Stimulated activated CD8-positive, alpha-beta memory T cell treated with anti-CD3 and anti-CD28 coated beads, Interleukin-7, amount 100 ng/mL, for 24 hours (primary cell): ENCODE measurements around the gene KLHDC1.
"Not testable (repeated sequence)": the region's sequence is repeated elsewhere in the genome, so short reads cannot be mapped to it uniquely, and the experiment has no call there.

ENCODE experiments used
- DNase-seq: peaks from one replicate; pipeline ENCODE4 v3.0.0-alpha.2; 2020; ENCODE audit warnings: low read depth

The KLHDC1 gene

DNA sequence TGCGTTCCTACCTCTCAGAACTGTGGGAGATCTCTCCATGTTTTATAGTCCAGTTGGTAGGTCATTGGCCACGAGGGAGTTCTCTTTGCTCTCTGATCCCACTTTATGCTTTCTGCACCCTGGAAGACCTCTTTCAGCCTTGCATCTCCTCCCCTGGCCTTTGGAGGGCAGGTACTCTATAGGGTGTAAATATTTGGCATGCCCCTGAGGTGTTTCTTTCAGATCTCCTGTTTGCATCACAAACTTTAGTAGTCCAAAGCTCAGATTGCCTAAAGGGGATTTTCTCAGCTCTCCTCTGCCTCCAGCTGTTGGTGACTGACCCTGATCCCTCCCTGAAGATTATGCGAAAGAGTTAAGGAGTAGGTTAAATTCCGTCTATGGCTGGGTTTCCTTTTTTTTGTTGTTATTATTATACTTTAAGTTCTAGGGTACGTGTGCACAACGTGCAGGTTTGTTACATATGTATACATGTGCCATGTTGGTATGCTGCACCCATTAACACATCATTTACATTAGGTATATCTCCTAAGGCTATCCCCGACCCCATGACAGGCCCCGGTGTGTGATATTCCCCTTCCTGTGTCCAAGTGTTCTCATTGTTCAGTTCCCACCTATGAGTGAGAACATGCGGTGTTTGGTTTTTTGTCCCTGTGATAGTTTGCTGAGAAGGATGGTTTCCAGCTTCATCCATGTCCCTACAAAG is 29.0 kb downstream of the KLHDC1 start:
- not testable (repeated sequence) for DNase-seq

DNA sequence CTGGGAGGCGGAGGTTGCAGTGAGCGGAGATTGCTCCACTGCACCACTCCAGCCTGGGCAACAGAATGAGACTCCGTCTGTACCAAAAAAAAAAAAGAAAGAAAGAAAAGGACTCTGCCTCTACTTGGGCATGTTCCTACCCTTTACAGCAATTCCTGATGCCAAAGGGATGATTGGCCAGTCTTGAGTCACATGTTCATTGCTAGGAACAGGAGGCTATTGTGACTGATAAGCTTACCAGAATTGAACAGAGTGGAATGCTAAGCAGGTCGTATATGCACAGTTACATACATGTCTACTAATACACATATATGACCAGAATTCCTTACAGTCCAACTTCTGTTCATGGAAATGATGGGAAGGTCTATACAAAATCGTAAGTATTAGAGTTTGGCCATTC is 34.3 kb downstream of the KLHDC1 start:
- no peak for DNase-seq

DNA sequence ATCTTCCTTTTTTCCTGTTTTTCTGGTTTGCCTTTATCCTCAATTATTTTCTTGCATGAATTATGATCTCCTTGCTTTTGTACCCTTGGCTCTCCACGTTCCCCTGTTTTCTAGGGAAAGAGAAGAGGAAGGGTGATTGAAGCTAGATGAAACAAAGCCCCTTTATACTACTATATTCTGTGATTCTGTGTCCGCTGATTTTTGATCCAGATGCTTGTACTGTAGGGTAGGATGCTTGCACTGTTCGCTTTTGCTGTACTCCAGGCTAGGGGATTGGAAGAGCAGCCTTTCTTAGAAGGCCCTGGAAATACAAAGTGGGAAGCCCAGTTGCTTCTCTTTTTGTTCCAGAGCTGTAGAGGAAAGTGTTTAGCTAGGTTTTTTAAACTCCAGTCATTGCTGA is 40.0 kb downstream of the KLHDC1 start:
- DNase-seq = no peak

DNA sequence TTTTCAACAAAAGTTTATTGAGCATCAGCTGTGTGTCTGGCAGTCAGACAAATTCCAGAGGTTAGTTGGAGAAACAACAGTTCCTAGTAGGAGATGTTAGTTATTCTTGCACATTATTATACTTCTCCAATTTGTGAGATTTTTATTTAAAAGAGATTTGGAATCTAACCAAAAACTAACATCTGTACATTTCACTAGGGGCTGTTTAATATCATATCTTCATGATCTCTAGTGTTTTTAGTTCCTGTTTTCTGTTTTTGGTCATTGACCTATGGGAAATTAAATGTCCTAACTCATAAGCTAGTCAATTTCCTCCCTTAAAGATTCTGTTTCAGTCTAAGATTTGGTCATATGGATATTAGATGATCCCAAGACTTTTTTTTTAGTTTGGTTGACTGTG is 40.9 kb downstream of the KLHDC1 start:
- DNase-seq = no peak

DNA sequence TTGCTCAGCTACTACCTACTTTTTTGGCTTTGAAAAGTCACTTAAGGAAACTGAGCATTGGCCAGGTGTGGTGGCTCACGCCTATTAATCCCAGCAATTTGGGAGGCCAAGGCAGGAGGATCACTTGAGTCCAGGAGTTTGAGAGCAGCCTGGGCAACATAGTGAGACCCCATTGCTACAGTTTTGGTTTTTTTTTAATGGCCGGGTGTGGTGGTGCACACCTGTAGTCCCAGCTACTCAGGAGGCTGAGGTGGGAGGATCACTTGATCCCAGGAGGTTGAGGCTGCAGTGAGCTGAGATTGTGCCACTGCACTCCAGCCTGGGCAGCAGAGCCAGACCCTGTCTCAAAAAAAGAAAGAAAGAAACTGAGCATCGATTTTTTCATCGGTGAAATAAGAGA is 42.7 kb downstream of the KLHDC1 start:
- not testable (repeated sequence) for DNase-seq

DNA sequence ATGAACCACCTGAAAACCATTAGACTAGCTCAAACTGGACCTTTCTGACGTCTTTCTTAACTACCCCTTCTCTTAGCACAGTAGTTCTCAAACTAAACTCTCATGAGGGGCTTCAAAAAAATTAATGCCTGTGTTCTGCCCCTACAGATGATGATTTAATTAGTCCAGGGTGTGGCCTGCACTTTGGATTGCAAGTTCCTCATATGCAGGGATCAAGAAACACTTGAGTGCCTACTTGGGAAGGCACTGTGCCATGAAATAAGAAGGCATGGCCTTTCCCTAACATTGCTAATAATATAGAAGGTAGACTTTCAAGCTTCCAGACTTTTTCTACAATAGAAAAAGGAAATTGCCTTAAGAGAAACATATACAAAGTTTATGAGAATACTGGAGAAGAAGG is 52.3 kb downstream of the KLHDC1 start:
- DNase-seq = no peak

DNA sequence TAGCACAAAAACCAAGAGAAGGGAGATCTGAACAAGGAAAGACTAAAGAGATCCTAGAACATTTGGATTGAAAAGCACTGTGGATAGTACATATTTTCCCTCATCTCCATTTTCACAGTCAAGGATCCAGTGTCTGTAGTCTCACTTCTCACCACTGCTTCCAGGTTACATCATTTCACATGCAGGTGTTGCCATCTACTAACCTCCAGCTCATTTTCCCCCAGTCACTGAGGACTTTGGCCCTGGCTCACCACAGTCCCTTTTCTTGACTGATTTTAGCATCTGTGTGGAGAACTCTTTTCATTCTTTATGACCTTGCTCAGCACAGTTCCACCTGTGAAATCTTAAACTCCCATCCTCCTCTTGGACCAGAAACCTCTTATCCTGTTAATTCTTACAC is 53.6 kb downstream of the KLHDC1 start:
- DNase-seq = not testable (repeated sequence)

DNA sequence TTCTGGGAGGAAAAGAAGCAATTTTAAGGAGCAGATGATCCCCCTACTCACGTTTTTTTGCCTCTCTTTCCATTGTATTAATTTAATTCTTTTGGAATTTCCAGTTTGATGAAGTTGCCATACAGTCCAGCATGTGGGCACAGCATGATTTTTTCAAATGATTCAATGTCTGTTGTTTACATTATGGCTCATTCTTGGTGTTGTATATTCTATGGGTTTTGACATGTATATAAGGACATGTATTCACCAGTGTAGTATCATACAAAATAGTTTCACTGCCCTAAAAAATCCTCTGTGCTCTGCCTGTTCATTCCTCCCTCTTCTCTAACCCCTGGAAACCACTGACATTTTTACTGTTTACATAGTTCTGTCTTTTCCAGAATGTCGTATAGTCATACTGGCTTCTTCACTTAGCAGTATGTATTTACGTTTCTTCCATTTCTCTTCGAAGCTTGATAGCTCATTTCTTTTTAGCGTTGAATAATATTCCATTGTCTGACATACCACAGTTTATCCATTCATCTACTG is 61.7 kb downstream of the KLHDC1 start:
- no peak for DNase-seq

DNA sequence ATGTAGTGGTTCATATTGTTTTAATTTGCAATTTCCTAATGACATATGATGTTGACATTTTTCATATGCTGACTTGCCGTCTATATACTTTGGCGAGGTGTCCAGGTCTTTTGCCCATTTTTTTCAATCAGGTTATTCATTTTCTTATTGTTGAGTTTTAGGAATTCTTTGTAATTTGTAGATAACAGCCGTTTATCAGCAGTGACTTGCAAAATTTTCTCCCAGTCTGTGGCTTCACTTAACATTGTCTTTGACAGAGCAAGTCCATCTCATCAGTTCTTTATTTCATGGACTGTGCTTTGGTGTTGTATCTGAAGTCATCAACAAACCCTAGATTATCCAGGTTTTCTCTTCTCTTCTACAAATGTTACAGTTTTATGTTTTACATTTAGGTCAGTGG is 62.5 kb downstream of the KLHDC1 start:
- no peak for DNase-seq

DNA sequence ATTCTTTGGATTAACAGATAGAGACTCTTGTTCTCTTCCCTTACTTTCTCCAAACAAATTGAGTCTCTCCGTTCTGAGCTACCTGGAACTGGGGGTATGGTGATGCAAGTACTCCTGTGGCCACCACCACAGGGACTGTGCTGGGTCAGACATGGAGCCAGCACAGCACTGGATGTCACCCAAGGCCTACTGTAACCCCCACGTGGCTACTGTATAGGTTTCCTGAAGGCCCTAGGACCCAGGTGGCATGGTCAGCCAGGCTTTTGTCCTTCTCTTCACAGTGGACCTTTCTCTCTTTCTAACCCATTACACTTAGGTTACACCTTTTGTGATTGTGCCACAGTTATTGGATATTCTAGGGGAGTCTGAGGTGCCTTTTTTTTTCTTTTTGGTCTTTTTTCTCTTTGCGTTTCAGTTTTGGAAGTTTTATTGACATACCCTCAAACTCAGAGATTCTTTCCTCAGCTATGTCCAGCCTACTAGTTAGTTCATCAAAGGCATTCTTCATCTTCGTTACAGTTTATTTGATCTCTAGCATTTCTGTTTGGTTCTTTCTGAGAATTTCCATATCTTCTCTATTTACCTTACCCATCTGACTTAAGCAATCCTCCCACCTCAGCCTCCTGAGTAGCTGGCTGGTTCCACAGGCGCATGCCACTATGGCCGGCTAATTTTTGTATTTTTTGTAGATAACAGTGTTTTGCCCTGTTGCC is 69.1 kb downstream of the KLHDC1 start:
- DNase-seq = no peak

DNA sequence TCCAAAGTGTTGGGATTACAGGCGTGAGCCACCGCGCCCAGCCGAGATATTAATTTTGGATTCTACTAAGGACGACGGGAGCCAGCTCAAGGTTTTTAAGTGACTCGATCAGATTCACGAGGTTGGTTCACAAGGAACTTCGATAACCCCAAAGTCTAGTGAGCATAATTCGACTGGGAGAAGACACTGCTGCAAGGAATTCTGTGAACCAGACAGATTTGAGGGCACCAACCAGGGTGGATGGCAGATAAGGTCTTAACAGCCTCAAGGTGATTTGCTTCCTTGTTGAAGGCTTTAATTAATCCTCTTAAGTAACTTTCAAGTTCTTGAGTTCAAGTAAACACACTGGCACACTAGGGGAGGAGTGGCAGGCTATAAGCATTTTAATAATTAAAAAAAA is 73.9 kb downstream of the KLHDC1 start:
- DNase-seq = no peak

DNA sequence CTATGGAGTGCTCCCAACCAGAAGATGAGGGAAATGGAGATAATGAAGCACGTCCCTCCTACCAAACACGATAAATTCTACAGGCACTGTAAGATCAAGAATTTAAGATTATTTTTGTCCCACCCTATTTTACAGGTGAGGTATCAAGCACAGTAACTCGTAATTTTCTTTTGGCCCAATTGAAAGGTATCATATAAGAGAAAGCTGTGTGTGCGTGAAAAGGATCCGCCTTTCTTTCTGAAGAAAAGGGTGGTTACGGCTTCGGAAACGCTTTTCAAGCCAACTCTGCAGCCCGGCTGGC is 74.3 kb downstream of the KLHDC1 start:
- DNase-seq = no peak

DNA sequence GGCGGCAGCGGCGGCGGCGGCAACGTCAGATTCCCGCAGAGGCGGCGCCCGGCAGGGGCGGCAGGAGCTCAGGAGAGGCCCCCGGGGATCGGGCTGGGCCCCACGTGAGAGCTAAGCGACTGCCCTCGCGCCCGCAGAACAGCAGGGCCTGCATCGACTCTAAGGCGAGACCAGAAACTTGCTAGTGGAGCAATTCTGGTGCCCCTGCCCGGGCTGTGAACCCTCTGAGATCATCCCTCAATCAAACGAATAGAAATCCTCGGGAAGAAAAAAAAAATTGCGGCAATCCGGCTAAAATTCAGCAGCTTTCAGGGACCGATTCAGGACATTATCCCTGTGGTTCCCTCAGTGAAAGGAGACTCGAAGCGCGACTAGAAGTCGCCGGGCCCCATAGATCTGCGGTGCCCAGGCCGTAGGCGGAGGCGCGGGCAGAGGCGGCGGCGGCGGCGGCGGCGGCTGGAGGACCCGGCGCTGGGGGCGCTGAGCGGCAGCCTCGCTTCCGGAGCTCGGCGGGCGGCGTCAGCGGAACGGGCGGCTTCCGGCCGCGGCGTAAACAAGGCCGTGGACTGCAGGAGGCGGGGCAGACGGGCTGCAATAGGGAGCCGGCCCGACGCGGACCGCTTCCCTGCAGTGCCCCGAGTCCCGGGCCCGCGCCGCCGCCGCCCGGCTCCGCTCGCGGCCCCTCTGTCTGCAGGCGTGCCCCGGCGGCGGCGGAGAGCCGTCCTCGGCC is 74.8 kb downstream of the KLHDC1 start, which contains the start of gene KLHDC2:
Gene KLHDC2 (plus strand): TSS at position 583 of the 730 bp plus-strand sequence. CDS start 316 bp downstream, outside the sequence.
- peak; percentile 68 for DNase-seq

DNA sequence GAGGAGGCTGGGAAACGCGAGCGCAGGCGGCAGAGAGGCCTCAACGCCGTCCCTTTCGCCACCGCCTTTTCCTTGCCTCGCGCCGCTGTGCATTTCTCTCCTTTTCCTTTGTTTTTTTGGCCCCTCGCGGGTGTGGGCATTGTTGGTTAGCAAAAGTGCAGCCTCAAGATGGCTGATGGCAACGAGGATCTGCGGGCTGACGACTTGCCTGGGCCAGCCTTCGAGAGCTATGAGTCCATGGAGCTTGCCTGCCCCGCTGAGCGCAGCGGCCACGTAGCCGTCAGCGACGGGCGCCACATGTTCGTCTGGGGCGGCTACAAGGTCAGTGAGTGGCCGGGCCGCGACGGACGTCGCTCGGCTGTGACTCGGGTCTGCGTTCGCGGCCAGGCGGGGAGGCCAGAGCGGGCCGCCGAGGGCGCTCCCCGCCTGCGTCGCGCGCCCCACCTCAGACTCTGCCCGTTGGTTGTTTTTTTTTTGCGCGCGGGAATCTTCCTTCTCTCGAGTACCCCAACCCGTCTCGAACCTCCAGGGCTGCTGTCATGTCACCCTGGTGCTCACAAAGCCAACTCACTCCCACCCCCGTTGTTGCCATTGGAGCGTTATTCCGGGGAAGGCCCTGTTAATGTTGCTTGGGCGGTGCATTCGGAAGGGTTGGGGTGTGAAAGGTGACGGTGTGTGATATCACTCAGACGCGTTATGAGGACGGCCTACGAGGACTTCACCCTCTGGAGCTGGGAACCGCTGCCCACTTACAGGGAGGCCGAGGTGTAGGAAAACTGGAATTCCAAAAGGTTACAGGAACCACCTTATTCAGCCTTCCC is 75.6 kb downstream of the KLHDC1 start:
- DNase-seq = peak; percentile 43

DNA sequence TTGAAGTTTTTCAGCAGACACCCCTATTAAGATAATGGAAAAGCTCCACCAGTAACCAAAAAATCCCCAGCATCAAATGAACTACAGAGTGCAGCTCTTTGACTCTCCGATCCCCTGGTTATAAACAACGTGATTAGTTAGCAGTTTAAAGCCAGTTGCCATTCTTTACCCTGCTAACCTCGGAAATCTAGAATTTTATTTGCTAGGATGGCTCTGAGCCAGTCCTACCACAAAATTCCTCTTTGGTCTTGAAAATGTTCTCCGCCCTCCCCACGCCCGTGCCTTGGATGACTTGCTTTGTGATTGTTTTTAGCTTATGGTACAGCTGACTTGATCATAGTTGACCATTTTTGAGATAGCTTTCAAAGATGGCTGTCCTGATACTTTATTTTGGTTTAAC is 76.3 kb downstream of the KLHDC1 start:
- no peak for DNase-seq

DNA sequence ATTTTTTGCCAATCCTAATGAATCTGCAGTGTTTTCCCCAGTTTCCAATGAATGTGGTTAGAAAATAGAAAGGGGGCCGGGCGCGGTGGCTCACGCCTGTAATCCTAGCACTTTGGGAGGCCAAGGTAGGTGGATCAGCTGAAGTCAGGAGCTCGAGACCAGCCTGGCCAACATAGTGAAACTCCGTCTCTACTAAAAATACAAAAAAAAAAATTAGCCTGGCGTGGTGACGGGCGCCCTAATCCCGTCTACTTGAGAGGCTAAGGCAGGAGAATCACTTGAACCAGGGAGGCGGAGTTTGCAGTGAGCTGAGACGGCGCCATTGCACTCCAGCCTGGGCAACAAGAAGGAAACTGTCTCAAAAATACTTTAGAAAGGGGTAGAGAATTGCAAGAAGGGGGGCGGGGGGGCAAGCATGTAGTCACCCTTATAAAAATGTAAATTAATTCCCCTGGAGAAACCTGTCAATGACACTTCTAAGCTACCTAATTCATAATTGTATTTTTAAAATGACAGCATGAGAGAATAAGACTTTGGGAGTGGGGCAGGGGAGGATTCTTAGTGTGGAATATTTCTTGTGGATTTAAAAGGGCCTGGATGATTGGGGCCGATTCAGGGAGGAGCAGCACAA is 76.8 kb downstream of the KLHDC1 start:
- DNase-seq = no peak

DNA sequence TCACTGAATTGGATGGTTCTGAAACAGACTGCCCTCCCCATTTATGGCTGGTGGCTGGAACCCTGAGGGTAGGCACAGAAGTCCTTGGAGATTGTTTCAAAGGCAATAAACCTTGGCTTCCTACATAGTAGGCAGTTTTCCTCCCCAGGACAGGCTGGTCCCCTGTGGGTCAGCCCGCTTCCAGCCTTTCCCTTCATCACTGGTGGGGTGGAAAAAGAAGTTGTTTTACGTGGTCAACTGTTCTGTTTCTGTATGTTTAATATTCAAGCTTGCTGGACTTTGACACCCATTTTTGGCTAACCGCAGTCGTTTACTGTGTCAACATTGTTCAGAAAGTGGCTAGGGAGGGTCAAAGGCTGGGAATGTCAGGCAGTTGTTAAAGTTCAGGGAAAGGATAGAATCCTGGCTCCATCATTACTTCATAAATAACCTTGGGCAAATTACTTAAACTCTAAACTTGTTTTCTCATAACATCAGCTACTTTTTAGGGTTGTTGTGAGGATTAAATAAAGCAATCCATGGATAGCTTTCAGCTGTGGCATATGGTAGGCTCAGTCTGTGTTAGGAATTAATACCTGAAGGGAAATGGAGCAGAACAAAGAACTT is 77.4 kb downstream of the KLHDC1 start:
- DNase-seq = no peak

DNA sequence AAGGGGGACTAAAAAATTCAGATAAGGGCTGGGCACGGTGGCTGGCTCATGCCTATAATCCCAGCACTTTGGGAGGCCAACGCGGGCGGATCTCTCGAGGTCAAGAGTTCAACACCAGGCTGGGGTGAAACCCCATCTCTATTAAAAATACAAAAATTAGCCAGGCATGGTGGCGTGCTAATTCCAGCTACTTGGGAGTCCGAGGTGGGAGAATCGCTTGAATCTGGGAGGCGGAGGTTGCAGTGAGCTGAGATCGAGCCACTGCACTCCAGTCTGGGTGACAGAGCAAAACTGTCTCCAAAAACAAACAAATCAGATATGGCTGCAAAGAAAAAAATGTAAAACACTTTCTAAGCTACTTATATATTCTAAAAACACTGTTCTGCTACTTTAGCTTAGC is 78.8 kb downstream of the KLHDC1 start:
- not testable (repeated sequence) for DNase-seq

DNA sequence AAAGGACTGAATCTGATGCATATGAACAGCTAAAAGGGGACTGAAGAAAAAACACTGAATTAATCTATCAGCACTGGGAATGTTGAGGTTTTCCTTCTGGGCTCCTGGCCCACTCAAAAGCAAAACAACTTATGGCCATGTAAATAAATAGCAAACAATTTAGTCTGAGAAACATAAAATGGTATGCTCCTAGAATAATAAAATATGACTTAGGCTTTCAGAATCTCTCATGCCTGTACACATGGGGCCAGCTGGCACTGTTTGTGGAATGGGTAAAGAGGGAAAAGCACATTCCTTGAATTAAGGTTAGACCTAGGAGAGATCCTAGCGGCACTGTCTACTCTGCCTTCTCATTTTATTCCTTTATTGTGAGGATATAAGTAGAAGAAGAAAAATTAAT is 81.2 kb downstream of the KLHDC1 start:
- no peak for DNase-seq

DNA sequence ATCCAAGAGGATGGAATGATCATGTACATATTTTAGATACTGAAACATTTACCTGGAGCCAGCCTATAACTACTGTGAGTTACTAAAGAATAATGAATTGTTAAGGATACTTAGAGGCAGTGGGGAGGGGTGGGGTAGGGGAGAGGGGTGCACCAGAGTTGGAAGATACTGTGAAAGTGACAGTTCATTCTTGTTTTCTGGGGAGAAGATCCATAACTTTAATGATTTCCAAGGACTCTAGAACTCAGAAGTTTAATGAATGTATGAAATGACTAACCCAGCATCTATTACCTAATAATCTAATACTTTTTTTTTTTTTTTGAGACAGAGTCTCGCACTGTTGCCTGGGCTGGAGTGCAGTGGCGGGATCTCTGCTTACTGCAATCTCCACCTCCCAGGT is 85.5 kb downstream of the KLHDC1 start:
- no peak for DNase-seq

DNA sequence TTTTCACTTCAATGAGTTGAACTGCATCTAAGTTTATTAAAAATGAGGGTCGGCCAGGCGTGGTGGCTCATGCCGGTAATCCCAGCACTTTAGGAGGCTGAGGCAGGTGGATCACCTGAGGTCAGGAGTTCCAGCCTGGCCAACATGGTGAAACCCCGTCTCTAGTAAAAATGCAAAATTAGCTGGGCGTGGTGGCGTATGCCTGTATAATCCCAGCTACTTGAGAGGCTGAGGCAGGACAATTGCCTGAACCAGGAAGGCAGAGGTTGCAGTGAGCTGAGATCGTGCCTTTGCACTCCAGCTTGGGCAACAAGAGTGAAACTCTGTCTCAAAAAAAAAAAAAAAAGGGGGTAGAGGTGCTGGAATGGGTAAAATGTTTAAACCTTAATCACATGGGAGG is 88.1 kb downstream of the KLHDC1 start:
- DNase-seq = not testable (repeated sequence)
